H1 (cell line): ENCODE results near the gene FARS2. TPM values are rescaled to one million over a fixed set of nuclear protein-coding genes. Genes with fewer than 3 reads are reported as not detected.

Experiments used
- CTCF ChIA-PET: fragments of 300-600 bp; sonication (Branson Sonifier 250); formaldehyde crosslinking; loops from one replicate; lab custom pipeline; 2021; ENCODE audit not compliant: partially characterized antibody; lab: Charles Lee
- POLR2A ChIA-PET: fragments of 300-600 bp; sonication (Branson Sonifier 250); formaldehyde crosslinking; loops from one replicate; lab custom pipeline; 2021; ENCODE audit warnings: inconsistent platforms; ENCODE audit not compliant: partially characterized antibody; lab: Charles Lee
- DNase-seq, 2 experiments: peaks; one replicate each; pipeline versions ENCODE4 v3.0.0 to v3.0.0-alpha.2; 2010 to 2022; ENCODE audit warnings: low spot score in 2 of 2, low read depth in 1 of 2, mixed read lengths in 1 of 2
- FAIRE-seq: peaks from 2 replicates; lab custom pipeline; 2011; peaks lifted over from hg19 to GRCh38; lab: Jason Lieb, UNC
- H2AFZ ChIP-seq: 2 replicates; pipeline ENCODE4 v1.8.1; 2012; ENCODE audit warnings: low read length, inconsistent platforms
- H2AK5ac ChIP-seq: 2 replicates; pipeline ENCODE4 v1.6.1; 2013; ENCODE audit warnings: low read depth, low read length
- H2BK120ac ChIP-seq: replicated peaks from 2 replicates; pipeline ENCODE3; 2013; ENCODE audit warnings: low read depth, low read length, inconsistent platforms
- H2BK12ac ChIP-seq: 2 replicates; pipeline ENCODE4 v1.6.1; 2013; ENCODE audit warnings: low read depth, low read length
- H2BK15ac ChIP-seq: 2 replicates; pipeline ENCODE4 v1.6.1; 2013; ENCODE audit warnings: low read length
- H2BK20ac ChIP-seq: 2 replicates; pipeline ENCODE4 v1.6.1; 2013; ENCODE audit warnings: low read length
- H2BK5ac ChIP-seq: 2 replicates; pipeline ENCODE4 v1.6.1; 2013; ENCODE audit warnings: low read depth, low read length
- H3K14ac ChIP-seq: 2 replicates; pipeline ENCODE4 v1.6.1; 2013; ENCODE audit warnings: inconsistent platforms; ENCODE audit not compliant: insufficient read length
- H3K18ac ChIP-seq: 2 replicates; pipeline ENCODE4 v1.6.1; 2013; ENCODE audit warnings: low read length; ENCODE audit errors: extremely low read depth
- H3K23ac ChIP-seq: 2 replicates; pipeline ENCODE4 v1.6.1; 2013; ENCODE audit warnings: inconsistent platforms; ENCODE audit not compliant: insufficient read length
- H3K23me2 ChIP-seq: 2 replicates; pipeline ENCODE4 v1.6.1; 2013; ENCODE audit warnings: low read depth, low read length
- H3K27ac ChIP-seq: 2 replicates; pipeline ENCODE4 v1.6.1; 2011; ENCODE audit warnings: low read depth, low read length, inconsistent platforms
- H3K27me3 ChIP-seq, 4 experiments: replicated peaks in 1 of 4; 1 replicate in 1 of 4; 2 replicates in 3 of 4; pipeline versions ENCODE4 v1.6.1 to v1.8.1; 2011 to 2013; ENCODE audit warnings: low read length in 3 of 4, mild to moderate bottlenecking in 3 of 4, inconsistent platforms in 2 of 4, mixed read lengths in 2 of 4, moderate library complexity in 1 of 4; ENCODE audit not compliant: control insufficient read depth in 3 of 4, insufficient read depth in 3 of 4; ENCODE audit errors: extremely low read depth in 1 of 4
- H3K36me3 ChIP-seq, 4 experiments: 2 replicates each; pipeline versions ENCODE4 v1.6.1 to v1.8.1; 2011 to 2013; ENCODE audit warnings: mild to moderate bottlenecking in 4 of 4, low read length in 3 of 4, moderate library complexity in 2 of 4, control low read depth in 1 of 4, inconsistent platforms in 1 of 4; ENCODE audit not compliant: insufficient read depth in 4 of 4, control insufficient read depth in 2 of 4
- H3K4ac ChIP-seq: replicated peaks from 2 replicates; pipeline ENCODE3; 2013; ENCODE audit warnings: low read length, low read depth, mixed read lengths, inconsistent platforms; ENCODE audit not compliant: insufficient read length
- H3K4me1 ChIP-seq, 4 experiments: replicated peaks in 1 of 4; 1 replicate in 1 of 4; 2 replicates in 3 of 4; pipeline versions ENCODE4 v1.6.1 to v1.8.1; 2011 to 2013; ENCODE audit warnings: low read length in 3 of 4, inconsistent platforms in 2 of 4, mixed read lengths in 1 of 4; ENCODE audit not compliant: insufficient read depth in 4 of 4, control insufficient read depth in 3 of 4
- H3K4me2 ChIP-seq, 2 experiments: 2 replicates each; pipeline versions ENCODE4 v1.6.1 to v1.8.1; 2011 to 2013; ENCODE audit warnings: low read depth in 2 of 2, low read length in 2 of 2, control low read depth in 1 of 2, inconsistent platforms in 1 of 2, mild to moderate bottlenecking in 1 of 2; ENCODE audit not compliant: insufficient read depth in 1 of 2
- H3K4me3 ChIP-seq, 4 experiments: fragments of 200-600, 300-600 bp in 1 of 4; sonication (generic), shearing (Covaris generic), sonication (Bioruptor Twin) in 1 of 4; 2 replicates each; pipeline versions ENCODE4 v1.5.1 to v1.8.1; 2011 to 2016; ENCODE audit warnings: low read length in 4 of 4, low read depth in 3 of 4, control low read depth in 2 of 4, inconsistent platforms in 2 of 4, mild to moderate bottlenecking in 2 of 4, mixed read lengths in 1 of 4, moderate library complexity in 1 of 4; ENCODE audit not compliant: insufficient read depth in 2 of 4; ENCODE audit errors: extremely low read depth in 1 of 4
- H3K56ac ChIP-seq: replicated peaks from 2 replicates; pipeline ENCODE3; 2013; ENCODE audit warnings: low read depth, mild to moderate bottlenecking, mixed read lengths, low read length, inconsistent platforms; ENCODE audit not compliant: insufficient read length
- H3K79me1 ChIP-seq: 2 replicates; pipeline ENCODE4 v1.6.1; 2013; ENCODE audit warnings: low read depth, low read length, control low read depth
- H3K79me2 ChIP-seq, 2 experiments: 2 replicates each; pipeline versions ENCODE4 v1.6.1 to v1.8.1; 2012 to 2013; ENCODE audit warnings: low read length in 2 of 2, mild to moderate bottlenecking in 2 of 2, inconsistent platforms in 1 of 2; ENCODE audit not compliant: insufficient read depth in 2 of 2, control insufficient read depth in 1 of 2
- H3K9ac ChIP-seq, 4 experiments: replicated peaks in 1 of 4; 1 replicate in 1 of 4; 2 replicates in 3 of 4; pipeline versions ENCODE4 v1.6.1 to v1.8.1; 2011 to 2013; ENCODE audit warnings: low read depth in 3 of 4, low read length in 3 of 4, control low read depth in 2 of 4, mild to moderate bottlenecking in 2 of 4, moderate library complexity in 2 of 4, inconsistent platforms in 1 of 4; ENCODE audit errors: extremely low read depth in 1 of 4
- H3K9me3 ChIP-seq, 2 experiments: 2 replicates each; pipeline versions ENCODE4 v1.6.1 to v1.8.1; 2012 to 2013; ENCODE audit warnings: mild to moderate bottlenecking in 2 of 2, moderate library complexity in 2 of 2, control low read depth in 1 of 2, inconsistent platforms in 1 of 2, low read depth in 1 of 2, low read length in 1 of 2, mixed read lengths in 1 of 2; ENCODE audit not compliant: insufficient read depth in 2 of 2
- H4K20me1 ChIP-seq, 2 experiments: replicated peaks in 1 of 2; 2 replicates each; pipeline versions ENCODE3 to v1.8.1; 2011 to 2013; ENCODE audit warnings: inconsistent platforms in 2 of 2, low read length in 2 of 2, mild to moderate bottlenecking in 1 of 2; ENCODE audit not compliant: insufficient read depth in 2 of 2, control insufficient read depth in 1 of 2
- H4K5ac ChIP-seq: 2 replicates; pipeline ENCODE4 v1.6.1; 2013; ENCODE audit warnings: low read length, low read depth, mixed read lengths, inconsistent platforms; ENCODE audit not compliant: insufficient read length
- H4K8ac ChIP-seq: 2 replicates; pipeline ENCODE4 v1.8.0; 2013; ENCODE audit warnings: mild to moderate bottlenecking, moderate library complexity, low read length, inconsistent platforms; ENCODE audit not compliant: insufficient read depth; ENCODE audit errors: extremely low read depth
- H4K91ac ChIP-seq: replicated peaks from 2 replicates; pipeline ENCODE3; 2013; ENCODE audit warnings: low read length, mixed read lengths, inconsistent platforms; ENCODE audit not compliant: insufficient read length
- CEBPB ChIP-seq: IDR thresholded peaks from 2 replicates; pipeline ENCODE4 v1.6.1; 2012; ENCODE audit warnings: low read depth, low read length
- CTCF ChIP-seq, 3 experiments: IDR thresholded peaks; 1 replicate in 2 of 3; 2 replicates in 1 of 3; pipeline versions ENCODE4 v1.5.1 to v1.6.1; 2011; ENCODE audit warnings: low read length in 3 of 3, mild to moderate bottlenecking in 3 of 3, inconsistent platforms in 2 of 3, low read depth in 1 of 3, moderate library complexity in 1 of 3; ENCODE audit not compliant: insufficient read depth in 1 of 3; ENCODE audit errors: control extremely low read depth in 1 of 3
- EZH2 ChIP-seq: fragments of 200-600 bp; sonication (generic); IDR thresholded peaks from 2 replicates; pipeline ENCODE4 v1.7.1; 2012; ENCODE audit warnings: low read depth, mild to moderate bottlenecking, moderate library complexity, low read length, inconsistent platforms; ENCODE audit not compliant: severe bottlenecking
- KDM1A ChIP-seq: fragments of 200-600, 300-600 bp; sonication (generic); IDR thresholded peaks from 2 replicates; pipeline ENCODE4 v1.7.1; 2016; ENCODE audit warnings: mild to moderate bottlenecking, low read length, borderline replicate concordance
- MAX ChIP-seq: IDR thresholded peaks from 2 replicates; pipeline ENCODE4 v1.6.1; 2012; ENCODE audit warnings: inconsistent platforms
- RAD21 ChIP-seq, 2 experiments: IDR thresholded peaks in 1 of 2; conservative IDR thresholded peaks in 1 of 2; 2 replicates each; pipeline ENCODE4 v1.6.1; 2011; ENCODE audit warnings: low read depth in 2 of 2, low read length in 2 of 2, improper control_type of control experiment in 1 of 2, inconsistent platforms in 1 of 2, mild to moderate bottlenecking in 1 of 2, moderate library complexity in 1 of 2
- RXRA ChIP-seq: IDR thresholded peaks from 2 replicates; pipeline ENCODE4 v1.6.1; 2011; ENCODE audit warnings: low read depth, mild to moderate bottlenecking, low read length, moderate library complexity; ENCODE audit not compliant: insufficient read depth
- SP4 ChIP-seq: IDR thresholded peaks from 2 replicates; pipeline ENCODE4 v1.6.1; 2012; ENCODE audit warnings: low read length, inconsistent platforms
- TBP ChIP-seq: IDR thresholded peaks from 2 replicates; pipeline ENCODE4 v1.6.1; 2011; ENCODE audit warnings: low read depth, low read length, improper control_type of control experiment
- WGBS, 2 experiments: shearing (Covaris generic) in 1 of 2; methylation state at CpG; one replicate each; pipeline versions ENCODE4 v1.1.6 to v1.1.7; 2013 to 2015; ENCODE audit warnings: low lambda C conversion rate in 2 of 2, mixed read lengths in 2 of 2, inconsistent platforms in 1 of 2, low coverage in 1 of 2, missing lambda C conversion rate in 1 of 2; ENCODE audit not compliant: insufficient replicate concordance in 2 of 2, insufficient coverage in 1 of 2, insufficient read length in 1 of 2; ENCODE audit errors: extremely low coverage in 1 of 2, missing lambda C conversion rate in 1 of 2; 5-methylcytosine and 5-hydroxymethylcytosine counted together
- polyA plus RNA-seq, 7 experiments: library from polyadenylated mRNA; depleted of rRNA in 3 of 7; stranded (reverse) in 5 of 7; unstranded in 2 of 7; fragments of >200 nt in 5 of 7; fragments of 200-250 nt in 2 of 7; gene quantifications; 1 replicate in 5 of 7; 2 replicates in 1 of 7; 4 replicates in 1 of 7; pipeline versions ENCODE4 v1.2.1 to v1.2.3, GENCODE V29; 2011 to 2013; ENCODE audit warnings: missing spikeins in 2 of 7, mixed read lengths in 2 of 7
- total RNA-seq: library from RNA; stranded (reverse); fragmentation: NEBNext Ultra II Directional; extraction: Animal tissue kit (Norgen Biotek cat#: 25700); gene quantifications from 2 replicates; pipeline ENCODE4 v1.2.1, GENCODE V29; 2021
- TF ChIP-seq, protein P1 (sequence below): IDR thresholded peaks from 2 replicates; pipeline ENCODE4 v1.6.1; 2011; ENCODE audit warnings: low read depth, mild to moderate bottlenecking, low read length; ENCODE audit not compliant: insufficient read depth

The FARS2 gene
- total and polyA plus RNA-seq, 2 of the 8 experiments (the other 6 are each of a cell fraction or from before 2014, with no cell fraction given): 11.7 to 14.4 TPM

GRCh38 chr6:5427586-5427985, 166.3 kb downstream of the FARS2 start:
- no peaks in the 10 kb centered on the region; the same call in 1 of the 2 replicates for H3K79me1 ChIP-seq
- H3K9ac ChIP-seq: no peak overlapping the region
- no peak overlapping the region for H3K4me3 ChIP-seq
- no peaks in the 10 kb centered on the region for H3K79me2 ChIP-seq
- H2BK15ac ChIP-seq: no peak overlapping the region
- no peaks in the 10 kb centered on the region for H3K27me3 ChIP-seq
- no peaks in the 10 kb centered on the region for H3K23me2 ChIP-seq
- no peak overlapping the region for H2AFZ ChIP-seq
- no peak overlapping the region for H2BK5ac ChIP-seq
- POLR2A ChIA-PET: no interaction called here
- CTCF ChIA-PET: interaction anchor here (0.8 kb wide), 1 partner anchor 435 kb away, joined by 3 read pairs; no protein-coding TSS in a partner anchor
- no peak overlapping the region for H4K8ac ChIP-seq
- FAIRE-seq: no peak
- H4K5ac ChIP-seq: no peak overlapping the region
- H2BK120ac ChIP-seq: no peak overlapping the region
- no peak overlapping the region for H3K27ac ChIP-seq
- H3K23ac ChIP-seq: no peak overlapping the region
- 90% methylated on average over 5 of the region's 5 CpGs; no CpG with 5 or more reads in 1 of the 2 experiments for WGBS, 2 experiments
- no peak overlapping the region for H4K91ac ChIP-seq
- H3K14ac ChIP-seq: no peak overlapping the region
- no peak overlapping the region for H3K56ac ChIP-seq
- no peak overlapping the region for H2BK20ac ChIP-seq
- H3K4me1 ChIP-seq: peaks cover 0 to 4% (median 0%) of the 10 kb centered on the region in 4 experiments; a peak in 2 of 7 replicates
- H2AK5ac ChIP-seq: no peak overlapping the region
- no peak overlapping the region for H2BK12ac ChIP-seq
- no peaks in the 10 kb centered on the region for H3K36me3 ChIP-seq
- no peak overlapping the region for H3K4ac ChIP-seq
- no peaks in the 10 kb centered on the region for H3K9me3 ChIP-seq
- no peaks in the 10 kb centered on the region for H4K20me1 ChIP-seq
- DNase-seq: no peak
- H3K18ac ChIP-seq: no peak overlapping the region
- H3K4me2 ChIP-seq: no peak overlapping the region
- TF ChIP-seq RAD21 (IDR thresholded peaks at IDR 0.05 in 1 of 2, conservative IDR thresholded peaks at IDR 0.05 in 1 of 2; ENCODE audit: low read depth in 2 of 2, low read length in 2 of 2) (no peak), TBP (no peak), MAX (no peak), SP4 (no peak), CTCF (IDR thresholded peaks at IDR 0.05; ENCODE audit: control extremely low read depth in 1 of 3, insufficient read depth in 1 of 3, low read depth in 1 of 3, low read length in 3 of 3) (no peak), CEBPB (no peak), RXRA (no peak), EZH2 (no peak), KDM1A (no peak)
- TF ChIP-seq, protein P1, sequence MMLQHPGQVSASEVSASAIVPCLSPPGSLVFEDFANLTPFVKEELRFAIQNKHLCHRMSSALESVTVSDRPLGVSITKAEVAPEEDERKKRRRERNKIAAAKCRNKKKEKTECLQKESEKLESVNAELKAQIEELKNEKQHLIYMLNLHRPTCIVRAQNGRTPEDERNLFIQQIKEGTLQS: no peak
